Astrocyte (in vitro differentiated cells and primary cell): Measurements from ENCODE around the gene CHDH. TPM values are rescaled to one million over a fixed set of nuclear protein-coding genes. Genes with fewer than 3 reads are reported as not detected.
A peak's percentile ranks its signal among the peaks of the same experiment; 100 is the strongest.

ENCODE experiments used
- DNase-seq: peaks from one replicate; pipeline ENCODE4 v3.0.0-alpha.2; 2010; ENCODE audit warnings: low read depth
- FAIRE-seq: peaks from 2 replicates; lab custom pipeline; 2011; peaks lifted over from hg19 to GRCh38; lab: Jason Lieb, UNC
- H2AFZ ChIP-seq: 2 replicates; pipeline ENCODE4 v1.6.0; 2012; ENCODE audit warnings: low read depth, low read length, inconsistent platforms
- H3K27ac ChIP-seq: 2 replicates; pipeline ENCODE4 v1.5.1; 2011; ENCODE audit warnings: low read depth, low read length, inconsistent platforms
- H3K27me3 ChIP-seq: 2 replicates; pipeline ENCODE4 v1.6.0; 2011; ENCODE audit warnings: low read length, inconsistent platforms; ENCODE audit not compliant: insufficient read depth
- H3K36me3 ChIP-seq: 2 replicates; pipeline ENCODE4 v1.5.1; 2011; ENCODE audit warnings: low read length, inconsistent platforms; ENCODE audit not compliant: insufficient read depth
- H3K4me1 ChIP-seq: 2 replicates; pipeline ENCODE4 v1.5.1; 2011; ENCODE audit warnings: low read length, inconsistent platforms; ENCODE audit not compliant: insufficient read depth
- H3K4me2 ChIP-seq: 2 replicates; pipeline ENCODE4 v1.6.0; 2012; ENCODE audit warnings: low read length, inconsistent platforms
- H3K4me3 ChIP-seq: 2 replicates; pipeline ENCODE4 v1.5.1; 2011; ENCODE audit warnings: low read depth, mild to moderate bottlenecking, low read length, inconsistent platforms; ENCODE audit not compliant: insufficient read depth
- H3K79me2 ChIP-seq: 2 replicates; pipeline ENCODE4 v1.6.0; 2012; ENCODE audit warnings: mild to moderate bottlenecking, low read length, inconsistent platforms; ENCODE audit not compliant: insufficient read depth
- H3K9ac ChIP-seq: 2 replicates; pipeline ENCODE4 v1.6.0; 2012; ENCODE audit warnings: mild to moderate bottlenecking, low read length, inconsistent platforms
- H3K9me3 ChIP-seq: 2 replicates; pipeline ENCODE4 v1.5.1; 2012; ENCODE audit warnings: low read depth, mild to moderate bottlenecking, low read length, inconsistent platforms; ENCODE audit not compliant: insufficient read depth
- H4K20me1 ChIP-seq: 2 replicates; pipeline ENCODE4 v1.6.0; 2012; ENCODE audit warnings: low read length, inconsistent platforms; ENCODE audit not compliant: insufficient read depth
- H3K27ac Mint-ChIP-seq: one replicate; pipeline ENCODE4 v1.8.0; 2021; ENCODE audit warnings: mild to moderate bottlenecking, mixed read lengths; ENCODE audit not compliant: unreplicated experiment
- H3K27me3 Mint-ChIP-seq: one replicate; pipeline ENCODE4 v1.8.0; 2021; ENCODE audit warnings: low read depth, mixed read lengths; ENCODE audit not compliant: unreplicated experiment
- H3K36me3 Mint-ChIP-seq: one replicate; pipeline ENCODE4 v1.8.0; 2021; ENCODE audit warnings: low read depth, mixed read lengths; ENCODE audit not compliant: unreplicated experiment
- H3K4me1 Mint-ChIP-seq: one replicate; pipeline ENCODE4 v1.8.0; 2021; ENCODE audit warnings: low read depth, mixed read lengths; ENCODE audit not compliant: unreplicated experiment
- H3K4me3 Mint-ChIP-seq: one replicate; pipeline ENCODE4 v1.8.0; 2021; ENCODE audit warnings: mild to moderate bottlenecking, moderate library complexity, mixed read lengths; ENCODE audit not compliant: unreplicated experiment
- H3K9me3 Mint-ChIP-seq: one replicate; pipeline ENCODE4 v1.8.0; 2021; ENCODE audit warnings: mild to moderate bottlenecking, mixed read lengths; ENCODE audit not compliant: unreplicated experiment
- EZH2 ChIP-seq: IDR thresholded peaks from 2 replicates; pipeline ENCODE4 v1.6.1; 2012; ENCODE audit warnings: mild to moderate bottlenecking, low read length, inconsistent platforms; ENCODE audit not compliant: insufficient read depth
- total RNA-seq: library from RNA; stranded (reverse); gene quantifications from 2 replicates; pipeline ENCODE4 v1.2.1, GENCODE V29; 2021
- TF ChIP-seq, protein P1 (sequence below): IDR thresholded peaks from 2 replicates; pipeline ENCODE4 v1.5.1; 2011; ENCODE audit warnings: low read depth, mild to moderate bottlenecking, inconsistent platforms, low read length, moderate library complexity; ENCODE audit not compliant: insufficient read depth

CHDH gene
- total RNA-seq, 1 donor from 2014 or later = 0.48 TPM

GRCh38 chr3:53792866-53793265, 53.4 kb downstream of the CHDH start:
- Histone ChIP-seq H3K4me1 (peaks cover 5% of the 10 kb centered on the region), H3K36me3 (no peaks in the 10 kb centered on the region), H3K79me2 (no peaks in the 10 kb centered on the region), H3K27me3 (peaks cover 6% of the 10 kb centered on the region), H3K4me3 (no peak overlapping the region), H4K20me1 (no peaks in the 10 kb centered on the region), H2AFZ (no peak overlapping the region), H3K4me2 (no peak overlapping the region), H3K9me3 (no peaks in the 10 kb centered on the region), H3K9ac (no peak overlapping the region), H3K27ac (no peak overlapping the region)
- Mint-ChIP-seq H3K9me3 (no peaks in the 10 kb centered on the region), H3K27ac (no peak overlapping the region), H3K27me3 (peaks cover 20% of the 10 kb centered on the region), H3K36me3 (no peaks in the 10 kb centered on the region), H3K4me3 (no peak overlapping the region), H3K4me1 (peaks cover 14% of the 10 kb centered on the region)
- DNase-seq (no peak), FAIRE-seq (no peak)
- TF ChIP-seq, protein P1, sequence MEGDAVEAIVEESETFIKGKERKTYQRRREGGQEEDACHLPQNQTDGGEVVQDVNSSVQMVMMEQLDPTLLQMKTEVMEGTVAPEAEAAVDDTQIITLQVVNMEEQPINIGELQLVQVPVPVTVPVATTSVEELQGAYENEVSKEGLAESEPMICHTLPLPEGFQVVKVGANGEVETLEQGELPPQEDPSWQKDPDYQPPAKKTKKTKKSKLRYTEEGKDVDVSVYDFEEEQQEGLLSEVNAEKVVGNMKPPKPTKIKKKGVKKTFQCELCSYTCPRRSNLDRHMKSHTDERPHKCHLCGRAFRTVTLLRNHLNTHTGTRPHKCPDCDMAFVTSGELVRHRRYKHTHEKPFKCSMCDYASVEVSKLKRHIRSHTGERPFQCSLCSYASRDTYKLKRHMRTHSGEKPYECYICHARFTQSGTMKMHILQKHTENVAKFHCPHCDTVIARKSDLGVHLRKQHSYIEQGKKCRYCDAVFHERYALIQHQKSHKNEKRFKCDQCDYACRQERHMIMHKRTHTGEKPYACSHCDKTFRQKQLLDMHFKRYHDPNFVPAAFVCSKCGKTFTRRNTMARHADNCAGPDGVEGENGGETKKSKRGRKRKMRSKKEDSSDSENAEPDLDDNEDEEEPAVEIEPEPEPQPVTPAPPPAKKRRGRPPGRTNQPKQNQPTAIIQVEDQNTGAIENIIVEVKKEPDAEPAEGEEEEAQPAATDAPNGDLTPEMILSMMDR = no peak

DNA sequence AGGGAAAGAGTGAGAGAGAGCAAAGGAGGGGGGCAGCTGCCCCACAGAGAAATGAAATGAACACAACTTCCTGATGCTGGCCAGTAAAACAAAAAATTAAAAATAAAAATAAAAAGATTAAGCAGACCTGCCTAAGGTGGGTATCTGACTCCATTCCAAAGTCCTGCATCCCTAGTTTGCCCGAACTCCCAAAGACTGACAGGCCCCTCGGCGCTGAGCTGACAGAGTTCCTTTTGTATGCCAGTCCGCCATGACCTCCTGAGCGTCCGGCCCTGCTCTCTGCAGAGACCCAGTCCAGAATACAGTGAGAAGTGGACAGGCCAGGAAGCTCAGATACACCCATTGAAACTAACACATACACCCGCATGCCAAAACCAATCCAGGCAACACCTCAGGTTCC, 54.9 kb downstream of the CHDH start:
- no peaks in the 10 kb centered on the region for H3K9me3 ChIP-seq
- Mint-ChIP-seq H3K4me3 (no peak overlapping the region), H3K9me3 (no peaks in the 10 kb centered on the region), H3K36me3 (no peaks in the 10 kb centered on the region), H3K27me3 (peaks cover 21% of the 10 kb centered on the region), H3K27ac (peak overlapping the region; percentile 44), H3K4me1 (peaks cover 14% of the 10 kb centered on the region)
- DNase-seq = no peak
- H3K27ac ChIP-seq = no peak overlapping the region
- no peak overlapping the region for H2AFZ ChIP-seq
- no peak overlapping the region for H3K9ac ChIP-seq
- H3K4me2 ChIP-seq = no peak overlapping the region
- FAIRE-seq = no peak
- H3K36me3 ChIP-seq = no peaks in the 10 kb centered on the region
- H3K79me2 ChIP-seq = no peaks in the 10 kb centered on the region
- H3K4me3 ChIP-seq = no peak overlapping the region
- peaks cover 5% of the 10 kb centered on the region for H3K4me1 ChIP-seq
- no peaks in the 10 kb centered on the region for H4K20me1 ChIP-seq
- peaks cover 6% of the 10 kb centered on the region for H3K27me3 ChIP-seq
- TF ChIP-seq, protein P1 = no peak
- no peak for TF ChIP-seq EZH2

DNA sequence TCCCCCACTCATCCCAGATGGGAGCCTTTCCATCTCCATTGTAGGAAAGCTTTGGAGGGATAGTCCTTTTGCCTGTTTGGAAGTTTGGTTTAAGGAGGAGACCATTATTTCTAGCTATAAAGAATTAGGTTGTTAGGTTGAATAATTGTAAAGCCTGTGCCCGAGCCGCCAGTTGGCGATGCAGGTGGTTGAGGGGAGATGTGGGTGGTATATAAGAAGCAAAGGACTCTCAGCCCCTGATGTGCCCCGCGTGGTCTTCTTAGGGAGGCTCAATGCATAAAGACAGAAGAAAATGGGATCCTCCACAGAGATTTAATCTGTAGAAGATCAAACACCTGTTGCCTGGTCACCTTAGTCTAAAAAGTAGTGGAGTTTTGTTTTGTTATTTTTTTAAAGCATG, 55.7 kb downstream of the CHDH start:
- H4K20me1 ChIP-seq = no peaks in the 10 kb centered on the region
- Mint-ChIP-seq H3K36me3 (no peaks in the 10 kb centered on the region), H3K4me1 (peaks cover 14% of the 10 kb centered on the region), H3K9me3 (no peaks in the 10 kb centered on the region), H3K4me3 (no peak overlapping the region), H3K27ac (no peak overlapping the region), H3K27me3 (peaks cover 21% of the 10 kb centered on the region)
- peaks cover 5% of the 10 kb centered on the region for H3K4me1 ChIP-seq
- no peak for DNase-seq
- H3K27me3 ChIP-seq = peaks cover 6% of the 10 kb centered on the region
- TF ChIP-seq EZH2 = no peak
- TF ChIP-seq, protein P1 = no peak
- no peak overlapping the region for H3K27ac ChIP-seq
- no peak overlapping the region for H3K9ac ChIP-seq
- H3K4me2 ChIP-seq = no peak overlapping the region
- H3K4me3 ChIP-seq = no peak overlapping the region
- no peaks in the 10 kb centered on the region for H3K9me3 ChIP-seq
- H3K36me3 ChIP-seq = no peaks in the 10 kb centered on the region
- FAIRE-seq = no peak
- H2AFZ ChIP-seq = no peak overlapping the region
- no peaks in the 10 kb centered on the region for H3K79me2 ChIP-seq
